GM21423 (cell line): Measurements from ENCODE around the gene TMEM163.
"Not testable (repeated sequence)": the region's sequence is repeated elsewhere in the genome, so short reads cannot be mapped to it uniquely, and the experiment has no call there.

ENCODE experiments used
- ATAC-seq: cut with Tn5 transposase; IDR thresholded peaks from one replicate; pipeline ENCODE4 v1.9.1; 2021; ENCODE audit warnings: mild to moderate bottlenecking, moderate library complexity; ENCODE audit not compliant: unreplicated experiment

TMEM163 gene

GRCh38 chr2:134539981-134540380, 178.8 kb downstream of the TMEM163 start:
- no peak for ATAC-seq

DNA sequence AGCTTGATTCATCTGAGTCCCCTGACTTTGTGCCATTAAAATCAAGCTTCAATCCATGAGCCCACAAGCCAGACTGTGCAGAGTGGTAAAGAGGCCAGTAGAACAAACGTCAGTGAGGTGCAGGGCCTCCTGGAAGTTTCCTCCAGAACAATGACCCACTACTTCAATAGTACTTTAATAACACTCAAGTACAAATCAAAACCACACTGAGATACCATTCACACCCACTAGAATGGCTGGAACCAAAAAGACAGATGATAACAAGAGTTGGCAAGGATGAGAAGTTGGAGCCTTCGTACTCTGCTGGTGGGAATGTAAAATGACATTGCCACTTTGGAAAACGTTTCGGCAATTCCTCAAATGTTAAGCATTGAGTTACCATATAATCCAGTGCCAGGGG, 181.1 kb downstream of the TMEM163 start:
- no peak for ATAC-seq

DNA sequence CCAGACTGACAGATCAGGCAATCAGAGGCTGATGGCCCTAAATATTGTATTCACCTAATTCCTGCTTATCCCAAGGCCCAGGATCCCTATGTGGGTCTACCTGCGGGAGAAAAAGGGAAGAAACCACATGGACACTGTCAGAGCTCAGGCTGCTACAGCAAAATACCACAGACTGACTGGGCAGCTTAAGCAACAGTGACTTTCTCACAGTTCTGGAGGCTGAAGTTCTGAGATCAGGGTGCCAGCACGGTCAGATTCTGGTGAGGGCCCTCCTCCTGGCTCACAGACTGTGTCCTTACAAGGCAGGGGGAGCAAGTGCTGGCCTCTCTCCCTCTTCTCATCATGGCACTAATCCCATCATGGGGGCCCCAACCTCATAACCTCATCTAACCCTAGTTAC, 181.7 kb downstream of the TMEM163 start:
- no peak for ATAC-seq

- no peak for ATAC-seq
These were observed 182.5 kb downstream of the TMEM163 start for GRCh38 chr2:134536296-134536695.

GRCh38 chr2:134532537-134532936, 186.3 kb downstream of the TMEM163 start:
- no peak for ATAC-seq

DNA sequence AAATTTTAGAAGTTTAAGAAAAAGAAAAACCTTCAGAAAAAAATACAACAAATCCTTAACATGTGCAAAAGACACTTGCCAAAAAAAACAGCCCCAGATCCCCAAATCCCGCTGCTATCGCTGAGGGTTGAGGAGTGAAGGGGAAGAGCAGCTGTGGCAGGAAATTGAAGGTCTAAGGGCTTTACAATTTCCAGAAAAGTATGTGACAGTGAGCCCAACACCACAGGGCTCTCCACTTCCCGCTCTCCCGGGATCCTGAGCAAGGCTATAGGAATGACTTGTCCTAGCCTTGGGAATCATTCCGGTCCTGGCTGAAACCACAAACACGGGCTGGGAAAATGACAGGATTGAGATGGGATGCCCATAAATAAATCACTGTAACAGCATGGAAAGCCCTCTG, 191.4 kb downstream of the TMEM163 start:
- ATAC-seq, result no peak

- ATAC-seq, result no peak
These were observed 196.0 kb downstream of the TMEM163 start for GRCh38 chr2:134522496-134523455.

- no peak for ATAC-seq
These were observed 200.7 kb downstream of the TMEM163 start for GRCh38 chr2:134518101-134518500.

- no peak for ATAC-seq
These were observed 203.7 kb downstream of the TMEM163 start for GRCh38 chr2:134515137-134515536.

DNA sequence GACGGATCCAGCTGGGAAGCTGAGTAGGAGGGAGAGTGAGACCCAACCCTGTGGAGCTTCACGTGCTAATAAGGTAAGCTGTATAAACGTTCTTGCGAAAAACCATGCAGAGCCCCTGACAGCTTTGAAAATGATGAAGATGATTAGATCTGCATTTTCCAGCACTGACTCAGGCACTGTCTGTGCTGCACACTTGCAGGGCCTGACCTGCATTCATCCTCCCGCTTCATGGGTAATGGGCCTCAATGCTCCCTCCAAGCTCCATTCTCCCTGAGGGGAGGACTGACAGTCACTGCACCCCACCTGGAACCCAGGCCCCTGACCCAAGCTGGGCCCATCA, 205.4 kb downstream of the TMEM163 start:
- no peak for ATAC-seq

GRCh38 chr2:134512734-134513464, 205.9 kb downstream of the TMEM163 start:
- ATAC-seq, result no peak

GRCh38 chr2:134508391-134508790, 210.4 kb downstream of the TMEM163 start:
- no peak for ATAC-seq

DNA sequence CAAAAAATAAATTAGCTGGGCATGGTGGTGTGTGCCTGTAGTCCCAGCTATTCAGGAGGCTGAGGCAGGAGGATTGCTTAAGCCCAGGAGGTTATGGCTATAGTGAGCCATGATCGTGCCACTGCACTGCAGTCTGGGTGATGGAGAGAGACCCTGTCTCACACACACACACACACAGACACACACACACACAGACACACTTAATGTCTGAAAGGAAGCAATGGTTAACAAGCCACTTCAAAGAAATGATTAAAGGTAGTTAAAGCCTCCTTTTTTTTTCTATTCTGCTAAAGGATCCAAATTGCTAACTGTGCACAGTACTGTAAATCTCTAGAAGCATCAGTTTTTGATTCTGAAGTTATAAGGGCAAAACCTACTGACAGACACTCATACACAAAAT, 211.1 kb downstream of the TMEM163 start:
- ATAC-seq, result no peak

- not testable (repeated sequence) for ATAC-seq
These were observed 211.6 kb downstream of the TMEM163 start for GRCh38 chr2:134507159-134507558.

GRCh38 chr2:134505446-134505845, 213.4 kb downstream of the TMEM163 start:
- ATAC-seq, result no peak

GRCh38 chr2:134504586-134505336, 214.0 kb downstream of the TMEM163 start:
- ATAC-seq, result no peak

DNA sequence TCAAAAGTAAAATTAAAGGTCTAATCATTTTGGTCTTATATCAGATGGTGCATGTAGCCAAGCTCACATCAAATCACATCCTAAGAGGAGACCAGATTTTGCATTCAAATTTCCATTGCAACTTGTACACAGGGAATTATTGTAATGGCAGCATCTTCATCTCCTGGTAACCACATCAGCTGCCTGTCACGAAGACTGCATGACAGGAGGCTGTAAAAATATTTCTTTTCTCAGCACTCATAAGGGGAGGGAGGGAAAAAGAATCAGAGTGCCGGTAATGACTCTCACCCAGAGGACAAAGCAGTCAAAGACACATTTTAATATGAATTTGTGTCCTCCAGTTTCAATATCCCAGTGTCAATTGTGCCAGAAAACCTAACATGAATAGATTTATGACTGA, 216.7 kb downstream of the TMEM163 start:
- no peak for ATAC-seq

GRCh38 chr2:134501476-134502091, 217.2 kb downstream of the TMEM163 start:
- no peak for ATAC-seq

- no peak for ATAC-seq
These were observed 218.4 kb downstream of the TMEM163 start for GRCh38 chr2:134500211-134500935.

- ATAC-seq, result no peak
These were observed 219.4 kb downstream of the TMEM163 start for GRCh38 chr2:134499307-134499926.
